HCT116 (cell line): ENCODE data around the gene CPNE7.

Experiments
- EZH2phosphoT487 ChIP-seq: fragments of 200-600 bp; IDR thresholded peaks from 2 replicates; pipeline ENCODE4 v1.6.1; 2018; ENCODE audit warnings: antibody characterized with exemption, borderline replicate concordance
- POLR2A ChIP-seq: IDR thresholded peaks from 2 replicates; pipeline ENCODE4 v1.7.0; 2011; ENCODE audit warnings: borderline replicate concordance; ENCODE audit not compliant: insufficient read depth, insufficient read length; ENCODE audit errors: extremely low read depth
- SIN3A ChIP-seq: IDR thresholded peaks from 2 replicates; pipeline ENCODE4 v1.6.1; 2012; ENCODE audit warnings: low read depth
- TF ChIP-seq, protein P1 (sequence below), 3 experiments: fragments of 200-600 bp in 1 of 3; sonication (generic) in 1 of 3; IDR thresholded peaks in 2 of 3; conservative IDR thresholded peaks in 1 of 3; 2 replicates each; pipeline ENCODE4 v1.5.1; 2012 to 2017; ENCODE audit warnings: low read depth in 2 of 3, low read length in 2 of 3, antibody characterized with exemption in 1 of 3, borderline replicate concordance in 1 of 3, control low read depth in 1 of 3, mild to moderate bottlenecking in 1 of 3, mixed read lengths in 1 of 3, mixed run types in 1 of 3, moderate library complexity in 1 of 3; ENCODE audit not compliant: insufficient read depth in 1 of 3

DNA sequence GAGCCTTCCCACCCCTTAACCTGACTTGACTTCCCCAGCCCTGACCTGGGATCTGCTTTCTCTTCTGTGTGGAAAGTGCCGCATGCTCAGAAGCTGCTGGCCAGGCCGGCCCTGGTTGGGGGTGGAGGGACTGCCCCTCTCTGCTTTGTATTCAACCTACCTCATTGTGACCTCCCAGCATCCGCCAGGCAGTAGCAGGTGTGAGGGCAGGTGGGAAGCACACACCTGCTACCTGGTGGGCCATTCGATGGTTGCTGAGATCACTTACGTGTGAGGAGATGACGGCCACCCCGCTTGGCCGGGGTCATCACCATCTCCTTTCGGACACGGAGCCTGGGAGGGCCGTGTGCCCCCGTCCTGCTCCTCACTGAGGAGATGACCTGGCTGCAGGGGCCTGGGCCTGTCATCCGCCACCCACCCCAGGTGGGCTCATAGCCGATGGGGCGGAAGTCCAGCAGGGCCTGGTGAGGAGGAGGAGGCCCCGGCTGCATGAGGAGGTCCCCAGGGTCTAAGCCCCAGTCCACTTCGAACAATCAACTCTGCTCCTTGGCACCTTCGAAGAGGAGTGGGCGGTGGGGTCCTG, 7.1 kb downstream of the CPNE7 start:
- TF ChIP-seq POLR2A: no peak
- TF ChIP-seq, protein P1, sequence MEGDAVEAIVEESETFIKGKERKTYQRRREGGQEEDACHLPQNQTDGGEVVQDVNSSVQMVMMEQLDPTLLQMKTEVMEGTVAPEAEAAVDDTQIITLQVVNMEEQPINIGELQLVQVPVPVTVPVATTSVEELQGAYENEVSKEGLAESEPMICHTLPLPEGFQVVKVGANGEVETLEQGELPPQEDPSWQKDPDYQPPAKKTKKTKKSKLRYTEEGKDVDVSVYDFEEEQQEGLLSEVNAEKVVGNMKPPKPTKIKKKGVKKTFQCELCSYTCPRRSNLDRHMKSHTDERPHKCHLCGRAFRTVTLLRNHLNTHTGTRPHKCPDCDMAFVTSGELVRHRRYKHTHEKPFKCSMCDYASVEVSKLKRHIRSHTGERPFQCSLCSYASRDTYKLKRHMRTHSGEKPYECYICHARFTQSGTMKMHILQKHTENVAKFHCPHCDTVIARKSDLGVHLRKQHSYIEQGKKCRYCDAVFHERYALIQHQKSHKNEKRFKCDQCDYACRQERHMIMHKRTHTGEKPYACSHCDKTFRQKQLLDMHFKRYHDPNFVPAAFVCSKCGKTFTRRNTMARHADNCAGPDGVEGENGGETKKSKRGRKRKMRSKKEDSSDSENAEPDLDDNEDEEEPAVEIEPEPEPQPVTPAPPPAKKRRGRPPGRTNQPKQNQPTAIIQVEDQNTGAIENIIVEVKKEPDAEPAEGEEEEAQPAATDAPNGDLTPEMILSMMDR (IDR thresholded peaks at IDR 0.05 in 2 of 3, conservative IDR thresholded peaks at IDR 0.05 in 1 of 3; ENCODE audit: borderline replicate concordance in 1 of 3, insufficient read depth in 1 of 3, low read depth in 2 of 3, low read length in 2 of 3): no peak
- TF ChIP-seq SIN3A: no peak
- no peak for TF ChIP-seq EZH2phosphoT487
